Ascending aorta (tissue), 2 donors: ENCODE measurements around the gene ZNF557. TPM values are rescaled to one million over a fixed set of nuclear protein-coding genes. Genes with fewer than 3 reads are reported as not detected.

Experiments used
- DNase-seq, 2 donors: peaks; one replicate each; pipeline ENCODE4 v3.0.0-alpha.2; 2019; ENCODE audit warnings: low spot score in 2 of 2
- H3K27ac ChIP-seq, 2 donors: fragments of 200-600 bp; sonication (generic); one replicate each; pipeline ENCODE4 v1.5.1; 2016 to 2017; ENCODE audit warnings: mild to moderate bottlenecking in 1 of 2
- H3K27me3 ChIP-seq: fragments of 200-600 bp; sonication (generic); one replicate; pipeline ENCODE4 v1.5.1; 2017
- H3K36me3 ChIP-seq, 2 donors: fragments of 200-600 bp; sonication (generic); one replicate each; pipeline ENCODE4 v1.5.1; 2016
- H3K4me1 ChIP-seq, 2 donors: fragments of 200-600 bp; sonication (generic); one replicate each; pipeline ENCODE4 v1.5.1; 2016 to 2017; ENCODE audit warnings: mild to moderate bottlenecking in 1 of 2
- H3K4me3 ChIP-seq, 2 donors: fragments of 200-600 bp; sonication (generic); one replicate each; pipeline ENCODE4 v1.5.1; 2016 to 2017; ENCODE audit warnings: mild to moderate bottlenecking in 1 of 2
- H3K9me3 ChIP-seq, 2 donors: fragments of 200-600 bp; sonication (generic); one replicate each; pipeline ENCODE4 v1.5.1; 2016
- CTCF ChIP-seq, 3 experiments: fragments of 200-600 bp in 2 of 3; fragments of 450-650 bp in 1 of 3; sonication (generic) in 2 of 3; IDR thresholded peaks; one replicate each; pipeline ENCODE4 v1.5.1; 2016 to 2019; ENCODE audit warnings: antibody characterized with exemption in 3 of 3, mild to moderate bottlenecking in 1 of 3, moderate library complexity in 1 of 3
- intact Hi-C: fragments of 100-400 bp; cut with DNase I; formaldehyde crosslinking; loops from one replicate; pipeline ENCODE4 v1.15.1; 2023
- total RNA-seq: library from RNA; depleted of rRNA; stranded (reverse); fragments of >200 nt; gene quantifications from one replicate; pipeline ENCODE4 v1.1.0, GENCODE V29; 2016

The ZNF557 gene
- total RNA-seq, 1 donor from 2014 or later = 0.75 TPM

GRCh38 chr19:7124782-7125181, 55.3 kb downstream of the ZNF557 start:
- intact Hi-C loops = no loop called here
- Histone ChIP-seq H3K27me3 (no peaks in the 10 kb centered on the region), H3K9me3 (peaks cover 10 to 13% of the 10 kb centered on the region in 2 donors), H3K27ac (no peak overlapping the region), H3K4me1 (no peaks in the 10 kb centered on the region), H3K36me3 (peaks cover 83 to 93% of the 10 kb centered on the region in 2 donors), H3K4me3 (no peak overlapping the region)
- no peak for TF ChIP-seq CTCF (IDR thresholded peaks at IDR 0.05)
- DNase-seq = no peak

GRCh38 chr19:7125221-7125620, 55.7 kb downstream of the ZNF557 start:
- intact Hi-C loops = no loop called here
- H3K4me1 ChIP-seq = no peaks in the 10 kb centered on the region
- peaks cover 10 to 13% of the 10 kb centered on the region in 2 donors for H3K9me3 ChIP-seq
- peaks cover 81 to 93% of the 10 kb centered on the region in 2 donors for H3K36me3 ChIP-seq
- no peak overlapping the region for H3K27ac ChIP-seq
- TF ChIP-seq CTCF (IDR thresholded peaks at IDR 0.05) = no peak
- no peak for DNase-seq
- H3K4me3 ChIP-seq = no peak overlapping the region
- H3K27me3 ChIP-seq = no peaks in the 10 kb centered on the region

GRCh38 chr19:7126132-7126531, 56.6 kb downstream of the ZNF557 start:
- DNase-seq = no peak
- no peaks in the 10 kb centered on the region for H3K4me1 ChIP-seq
- H3K4me3 ChIP-seq = no peak overlapping the region
- no peak overlapping the region for H3K27ac ChIP-seq
- H3K27me3 ChIP-seq = no peaks in the 10 kb centered on the region
- peaks cover 10 to 13% of the 10 kb centered on the region in 2 donors for H3K9me3 ChIP-seq
- no peak for TF ChIP-seq CTCF (IDR thresholded peaks at IDR 0.05)
- peaks cover 81 to 93% of the 10 kb centered on the region in 2 donors for H3K36me3 ChIP-seq
- intact Hi-C loops = no loop called here

GRCh38 chr19:7130043-7130442, 60.5 kb downstream of the ZNF557 start:
- intact Hi-C loops = no loop called here
- peaks cover 63 to 75% of the 10 kb centered on the region in 2 donors for H3K36me3 ChIP-seq

GRCh38 chr19:7132054-7132453, 62.6 kb downstream of the ZNF557 start:
- no peak for TF ChIP-seq CTCF (IDR thresholded peaks at IDR 0.05)
- Histone ChIP-seq H3K27ac (no peak overlapping the region), H3K4me1 (peaks cover 0 to 6% of the 10 kb centered on the region in 2 donors), H3K36me3 (peaks cover 46 to 55% of the 10 kb centered on the region in 2 donors), H3K9me3 (no peaks in the 10 kb centered on the region), H3K27me3 (no peaks in the 10 kb centered on the region), H3K4me3 (no peak overlapping the region)
- intact Hi-C loops = no loop called here
- no peak for DNase-seq

More at GRCh38 chr19:7130043-7130442, 60.5 kb downstream of the ZNF557 start:
- H3K9me3 ChIP-seq = peaks cover 10 to 13% of the 10 kb centered on the region in 2 donors
- no peak for DNase-seq
- H3K27ac ChIP-seq = no peak overlapping the region
- peaks cover 0 to 6% of the 10 kb centered on the region in 2 donors for H3K4me1 ChIP-seq
- H3K4me3 ChIP-seq = no peak overlapping the region
- no peak for TF ChIP-seq CTCF (IDR thresholded peaks at IDR 0.05)
- no peaks in the 10 kb centered on the region for H3K27me3 ChIP-seq

- TF ChIP-seq CTCF (IDR thresholded peaks at IDR 0.05) = no peak
- intact Hi-C loops = no loop called here
- H3K4me3 ChIP-seq = no peak overlapping the region
- H3K9me3 ChIP-seq = no peaks in the 10 kb centered on the region
- H3K27ac ChIP-seq = no peak overlapping the region
- H3K4me1 ChIP-seq = peaks cover 0 to 6% of the 10 kb centered on the region in 2 donors
- peak in 1 of 2 donors; percentile 27 for DNase-seq
- no peaks in the 10 kb centered on the region for H3K27me3 ChIP-seq
- H3K36me3 ChIP-seq = peaks cover 33 to 50% of the 10 kb centered on the region in 2 donors
Observed at GRCh38 chr19:7137120-7137519, 67.6 kb downstream of the ZNF557 start.
